Superior temporal gyrus (tissue), 1 donor: ENCODE data around the gene COG1.

Experiments used
- DNase-seq: peaks from one replicate; pipeline ENCODE4 v3.0.0-alpha.2; 2016; ENCODE audit errors: extremely low spot score

Gene COG1

GRCh38 chr17:73172252-73172651, 20.6 kb upstream of the COG1 start:
- DNase-seq: no peak

- no peak for DNase-seq
Measured at GRCh38 chr17:73174126-73174525, 18.7 kb upstream of the COG1 start.

DNA sequence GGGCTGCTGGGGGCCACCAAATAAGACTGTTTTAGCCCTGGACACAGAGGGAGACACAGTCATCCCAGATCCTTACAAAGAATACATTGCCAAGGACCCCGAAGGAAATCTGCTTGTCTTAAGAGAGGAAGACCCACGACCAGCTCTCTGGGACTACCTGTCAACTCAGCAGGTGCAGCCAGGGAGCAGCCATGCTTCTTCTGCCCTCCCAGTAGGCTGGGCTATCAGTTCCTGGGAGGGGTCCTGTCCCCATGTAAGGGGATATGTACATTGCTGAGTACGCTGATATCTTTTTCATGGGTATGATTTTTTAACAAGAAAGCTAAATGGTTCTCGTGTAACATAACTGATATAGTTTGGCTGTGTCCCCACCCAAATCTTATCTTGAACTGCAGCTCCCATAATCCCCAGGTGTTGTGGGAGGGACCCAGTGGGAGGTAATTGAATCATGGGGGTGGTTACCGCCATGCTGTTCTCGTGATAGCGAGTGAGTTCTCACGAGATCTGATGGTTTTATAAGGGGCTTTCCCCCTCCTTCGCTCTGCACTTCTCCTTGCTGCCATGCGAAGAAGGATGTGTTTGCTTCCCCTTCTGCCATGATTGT, 16.8 kb upstream of the COG1 start:
- no peak for DNase-seq

DNA sequence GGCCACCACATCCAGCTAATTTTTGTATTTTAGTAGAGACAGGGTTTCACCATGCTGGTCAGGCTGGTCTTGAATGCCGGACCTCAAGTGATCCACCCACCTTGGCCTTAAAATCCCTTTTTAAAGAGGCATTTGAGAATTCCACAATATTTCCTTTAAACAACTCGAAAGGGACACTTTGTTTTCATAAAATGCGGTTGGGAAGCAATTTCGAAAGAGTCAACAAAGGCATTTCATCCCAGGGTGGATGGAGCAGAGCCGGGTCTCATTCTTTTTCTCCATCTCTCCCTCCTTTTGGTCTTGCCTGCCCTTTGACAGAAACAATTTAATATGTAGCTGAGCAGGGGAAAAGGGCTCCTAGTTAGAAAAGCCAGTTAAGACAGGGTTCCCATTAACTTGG, 13.5 kb upstream of the COG1 start:
- DNase-seq: no peak

- DNase-seq: no peak
Measured at GRCh38 chr17:73179878-73180277, 13.0 kb upstream of the COG1 start.

GRCh38 chr17:73182616-73183310, 10.1 kb upstream of the COG1 start:
- DNase-seq: no peak

- DNase-seq: no peak
Measured at GRCh38 chr17:73184136-73184993, 8.5 kb upstream of the COG1 start.

GRCh38 chr17:73186283-73187050, 6.4 kb upstream of the COG1 start:
- no peak for DNase-seq

- DNase-seq: no peak
Measured at GRCh38 chr17:73187203-73187769, 5.6 kb upstream of the COG1 start.

DNA sequence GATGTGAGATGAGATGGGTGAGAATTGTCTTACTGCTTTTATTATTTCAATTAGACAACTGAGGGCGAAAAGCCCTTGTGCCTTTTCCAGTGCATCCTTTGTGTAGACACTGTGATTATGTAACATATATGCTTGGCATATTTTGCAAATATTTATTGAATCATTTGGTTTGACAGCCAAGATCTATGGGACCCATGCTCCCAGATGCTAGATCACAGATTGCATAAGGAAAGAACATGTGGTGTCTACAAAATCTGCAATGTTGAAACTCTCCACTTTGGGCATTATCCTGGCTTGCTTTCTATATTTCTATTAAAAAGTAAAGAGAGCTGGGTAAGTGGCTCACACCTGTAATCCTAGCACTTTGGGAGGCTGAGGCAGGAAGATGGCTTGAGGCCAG, 4.8 kb upstream of the COG1 start:
- DNase-seq: no peak

DNA sequence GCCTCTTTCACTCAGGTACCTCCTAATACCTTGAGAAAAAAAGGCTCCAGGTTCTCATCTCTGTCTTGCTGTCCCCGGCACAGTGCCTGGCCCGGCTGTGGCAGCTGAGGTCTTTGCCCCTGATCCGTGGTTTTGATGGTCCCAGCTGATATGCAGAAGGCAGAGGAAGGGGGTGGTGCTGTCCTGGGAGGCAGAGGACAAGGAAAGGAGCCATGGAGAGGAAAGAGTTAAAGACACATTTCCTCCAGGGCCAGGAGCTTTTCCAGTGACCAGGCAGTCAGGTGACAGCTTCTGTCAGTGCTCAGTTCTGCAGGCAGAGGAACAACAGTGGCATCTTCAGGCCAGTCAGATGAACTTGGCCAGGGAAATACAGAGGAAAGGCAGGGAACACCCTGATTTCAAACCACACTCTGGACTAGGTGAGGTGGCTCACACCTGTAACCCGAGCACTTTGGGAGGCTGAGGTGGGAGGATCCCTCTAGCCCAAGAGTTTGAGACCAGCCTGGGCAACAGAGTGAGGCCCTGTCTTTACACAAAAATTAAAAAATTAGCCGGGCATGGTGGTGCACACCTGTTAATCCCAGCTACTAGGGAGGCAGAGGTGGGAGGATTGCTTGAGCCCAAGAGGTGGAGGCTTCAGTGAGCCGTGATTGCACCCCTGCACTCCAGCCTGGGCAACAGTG, 3.3 kb upstream of the COG1 start:
- peak; percentile 75 for DNase-seq

GRCh38 chr17:73191443-73192205, 1.2 kb upstream of the COG1 start:
- DNase-seq: peak; percentile 92

DNA sequence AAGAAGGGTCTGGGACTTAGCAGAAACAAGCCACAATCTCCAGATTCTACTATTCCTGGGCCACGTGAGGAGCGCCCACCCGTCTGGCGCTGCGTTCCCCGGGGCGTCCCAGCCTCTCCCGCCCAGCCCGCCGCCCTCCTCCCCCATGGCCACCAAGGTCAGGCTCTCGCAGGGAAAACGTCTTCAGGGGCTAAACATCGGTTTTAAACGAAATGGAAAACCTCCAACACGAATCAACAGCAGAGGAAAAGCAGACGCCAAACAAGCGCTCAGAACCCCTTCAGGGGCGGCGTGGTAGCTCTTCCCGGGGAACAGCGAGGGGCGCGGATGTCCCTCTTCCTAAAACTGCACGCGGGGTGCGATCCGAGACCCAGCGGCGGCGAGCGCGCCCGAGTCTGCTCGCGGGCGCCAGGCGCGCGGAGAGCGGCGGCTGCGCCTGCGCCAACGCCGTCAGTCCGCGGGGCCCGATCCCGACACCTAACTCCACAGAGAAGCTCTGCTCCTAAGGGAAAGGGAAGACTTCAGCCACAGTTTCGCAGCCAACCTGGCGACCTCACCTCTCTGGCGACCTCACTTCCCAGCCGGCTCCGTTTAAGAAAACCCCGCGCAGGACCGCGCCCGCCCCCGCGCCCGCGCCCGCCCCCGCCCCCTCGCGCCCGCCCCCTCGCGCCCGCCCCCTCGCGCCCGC, 505 bp upstream of the COG1 start:
- peak; percentile 68 for DNase-seq

DNA sequence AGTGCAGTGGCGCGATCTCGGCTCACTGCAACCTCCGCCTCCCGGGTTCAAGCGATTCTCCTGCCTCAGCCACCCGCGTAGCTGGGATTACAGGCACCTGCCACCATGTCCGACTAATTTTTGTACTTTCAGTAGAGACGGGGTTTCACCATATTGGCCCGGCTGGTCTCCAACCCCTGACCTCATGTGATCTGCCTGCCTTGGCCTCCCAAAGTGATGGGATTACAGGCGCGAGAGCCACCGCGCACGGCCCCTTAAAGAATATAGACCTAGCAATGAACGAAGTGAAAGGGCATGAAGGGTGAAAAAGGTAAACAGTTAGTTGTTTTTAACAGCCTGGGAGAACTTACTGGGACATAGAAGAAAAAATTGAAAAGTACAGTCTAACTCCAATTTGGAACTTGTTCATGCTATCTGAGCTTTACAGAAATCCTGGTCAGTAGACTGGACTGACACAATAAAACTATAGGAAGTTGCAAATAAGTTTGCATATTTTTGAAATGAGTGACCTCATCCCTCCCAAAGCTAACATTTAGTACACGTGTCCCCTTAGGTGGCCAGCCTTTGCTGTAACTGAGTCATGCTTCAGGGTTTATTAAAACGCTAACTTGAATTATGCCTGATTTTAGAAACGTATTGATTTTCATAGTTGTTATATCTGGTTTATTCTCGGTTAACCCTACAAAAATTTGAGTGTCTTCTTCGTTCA, 1.8 kb downstream of the COG1 start:
- DNase-seq: no peak

GRCh38 chr17:73196500-73196899, 3.6 kb downstream of the COG1 start:
- DNase-seq: peak; percentile 44

DNA sequence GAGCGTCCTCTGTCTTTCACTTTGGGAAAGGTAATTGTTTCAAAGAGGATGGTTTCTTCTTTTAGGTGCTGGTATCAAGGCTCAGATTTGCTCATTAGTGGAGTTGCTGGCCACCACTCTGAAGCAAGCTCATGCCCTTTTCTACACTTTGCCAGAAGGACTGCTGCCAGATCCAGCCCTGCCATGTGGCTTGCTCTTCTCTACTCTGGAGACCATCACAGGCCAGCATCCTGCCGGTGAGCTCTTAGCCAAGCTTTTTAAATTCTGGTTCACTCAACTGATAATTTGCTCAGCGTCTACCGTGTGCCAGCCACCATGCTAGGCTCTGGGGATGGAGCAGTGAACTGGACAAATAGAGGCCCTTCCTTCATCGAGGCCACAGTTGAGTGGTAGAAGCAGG, 4.3 kb downstream of the COG1 start:
- DNase-seq: no peak

DNA sequence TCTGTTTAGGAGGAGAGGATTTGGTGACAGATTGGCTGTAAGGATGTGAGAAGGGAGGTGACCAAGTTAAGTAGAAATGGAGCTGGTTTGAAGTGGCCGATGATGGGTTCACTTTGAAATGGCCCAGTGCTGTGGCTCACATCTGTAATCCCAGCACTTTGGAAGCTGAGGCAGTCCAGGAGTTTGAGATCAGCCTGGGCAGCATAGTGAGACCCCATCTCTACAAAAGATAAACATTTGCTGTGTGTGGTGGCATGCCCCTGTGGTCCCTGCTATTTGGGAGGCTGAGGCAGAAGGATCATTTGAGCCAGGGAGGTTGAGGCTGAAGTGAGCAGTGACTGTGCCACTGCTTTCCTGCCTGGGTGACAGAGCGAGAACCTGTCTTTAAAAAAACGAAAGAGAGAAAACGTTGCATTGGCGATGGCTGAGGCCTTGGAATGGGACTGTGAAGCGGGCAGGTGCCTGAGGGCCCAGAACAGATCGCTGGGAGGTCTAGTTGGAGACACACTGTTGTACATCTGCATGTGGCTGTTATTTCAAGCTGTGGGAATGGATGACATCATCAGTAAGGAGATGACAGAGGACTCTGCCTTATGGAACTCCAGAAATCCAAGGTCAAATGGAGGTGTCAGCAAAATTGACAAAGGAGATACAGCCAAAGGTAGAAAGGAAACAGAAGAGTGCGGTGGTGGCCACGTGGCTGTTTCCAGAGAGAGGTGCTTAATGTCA, 5.5 kb downstream of the COG1 start:
- DNase-seq: no peak

- no peak for DNase-seq
Measured at GRCh38 chr17:73198930-73199260, 6.0 kb downstream of the COG1 start.
